ENCODE results near the gene PIK3CG. TPM values are rescaled to one million over a fixed set of nuclear protein-coding genes. Genes with fewer than 3 reads are reported as not detected.

The PIK3CG gene
- polyA plus RNA-seq, 2 of the 4 experiments (the other 2 are of a cell fraction), result not detected

DNA sequence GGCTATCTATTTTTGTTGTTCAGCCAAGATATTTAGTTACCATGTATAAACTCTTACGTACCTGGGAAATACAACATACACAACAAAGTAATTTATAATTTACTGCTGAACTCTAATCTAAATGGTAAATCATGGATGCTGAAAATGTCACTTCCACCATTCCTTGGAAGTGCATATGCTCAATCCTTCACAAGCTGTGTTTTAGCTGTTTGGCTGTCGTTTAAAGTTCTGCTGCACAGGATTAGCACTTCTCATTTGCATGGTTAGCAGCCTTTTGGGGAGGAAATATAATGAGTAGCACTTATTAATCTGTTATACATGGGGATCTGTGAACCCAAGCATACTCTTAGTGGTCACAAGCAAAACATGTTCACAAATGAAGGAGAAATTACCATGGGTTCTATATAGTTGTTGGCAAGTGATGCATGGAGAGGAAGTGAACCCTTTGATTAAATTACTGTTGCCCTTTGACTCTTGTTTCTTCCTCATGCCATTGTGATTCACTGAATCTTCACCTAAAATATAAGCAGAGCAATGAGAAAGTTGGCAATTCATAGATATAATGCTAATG lies 18.5 kb downstream of the PIK3CG start (continued):
- TF ChIP-seq RARB (CRISPR knock-in tag; IDR thresholded peaks at IDR 0.05) (no peak), KDM5A (IDR thresholded peaks at IDR 0.05) (no peak), ESRRA (IDR thresholded peaks at IDR 0.05; ENCODE audit: borderline replicate concordance, low read length) (no peak), NPAS2 (CRISPR knock-in tag; IDR thresholded peaks at IDR 0.05; ENCODE audit: borderline replicate concordance) (no peak), CBX2 (IDR thresholded peaks at IDR 0.05; ENCODE audit: borderline replicate concordance, low read depth) (no peak)

DNA sequence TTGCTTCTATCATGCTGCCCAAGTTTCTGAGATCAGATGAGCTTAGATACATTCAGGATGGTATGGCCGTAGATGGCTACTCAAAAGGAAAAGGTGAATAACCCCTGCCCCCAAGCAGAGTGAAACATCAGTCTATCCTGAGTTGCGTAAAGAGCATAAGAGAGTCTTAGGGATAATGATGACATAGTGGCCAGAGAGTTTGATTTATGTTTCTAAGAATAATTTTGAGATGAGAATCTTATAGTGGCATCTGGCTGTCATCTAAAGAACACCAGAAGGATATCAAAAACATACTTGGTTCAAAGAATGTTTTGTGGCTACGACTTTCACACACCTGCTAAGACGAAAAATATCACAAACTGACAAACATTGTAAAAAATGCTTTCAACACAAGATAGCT lies 20.6 kb downstream of the PIK3CG start:
- POLR2A ChIA-PET, result no interaction called here
- DNase-seq (ENCODE audit: low read depth in 1 of 2, low spot score in 1 of 2) (no peak), FAIRE-seq (no peak), ATAC-seq (no peak)
- Histone ChIP-seq H3K9me3 (no peaks in the 10 kb centered on the region), H3K4me3 (no peak overlapping the region), H3K4me1 (no peaks in the 10 kb centered on the region), H3K4me2 (no peak overlapping the region), H3K27ac (no peak overlapping the region)
- 26% methylated on average over 4 of the region's 4 CpGs for WGBS (ENCODE audit: missing lambda C conversion rate)
- CTCF ChIA-PET, result no interaction called here
- no peak for TF ChIP-seq RCOR1 (IDR thresholded peaks at IDR 0.05; ENCODE audit: low read depth, low read length)
- TF ChIP-seq ZC3H11A (IDR thresholded peaks at IDR 0.05), result no peak

DNA sequence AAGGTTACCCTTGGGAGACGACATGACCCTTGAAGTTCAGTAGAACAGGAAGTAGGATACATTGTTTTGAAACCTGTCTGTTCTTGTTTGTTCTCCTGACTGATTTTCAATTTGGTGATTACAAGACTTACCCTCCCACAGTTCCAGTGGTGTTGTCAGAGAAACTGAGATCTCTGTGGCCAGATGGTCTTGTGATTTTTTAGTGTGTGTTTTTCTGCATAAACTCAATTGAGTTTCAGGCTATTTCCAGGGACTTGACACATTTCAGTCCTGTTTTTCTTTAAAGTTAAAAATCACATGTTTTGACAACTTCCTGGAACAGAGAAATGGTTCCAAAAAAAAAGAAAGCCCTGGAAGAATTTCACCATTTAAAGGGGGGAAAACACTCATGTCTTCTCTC lies 22.3 kb downstream of the PIK3CG start:
- POLR2A ChIA-PET, result no interaction called here
- 7% methylated on average over 1 of the region's 1 CpG for WGBS (ENCODE audit: missing lambda C conversion rate)
- H3K4me2 ChIP-seq, result no peak overlapping the region
- no peak overlapping the region for H3K27ac ChIP-seq
- no peak for ATAC-seq
- FAIRE-seq, result no peak
- no peaks in the 10 kb centered on the region for H3K9me3 ChIP-seq
- CTCF ChIA-PET, result no interaction called here
- TF ChIP-seq FOSL2 (IDR thresholded peaks at IDR 0.05) (no peak), FOSL2 (CRISPR knock-in tag; IDR thresholded peaks at IDR 0.05) (no peak), POLR2AphosphoS2 (conservative IDR thresholded peaks at IDR 0.05; ENCODE audit: low read length) (no peak), RFX5 (IDR thresholded peaks at IDR 0.05) (no peak), KDM5A (IDR thresholded peaks at IDR 0.05) (no peak), ESRRA (IDR thresholded peaks at IDR 0.05; ENCODE audit: borderline replicate concordance, low read length) (no peak), CHD2 (IDR thresholded peaks at IDR 0.05; ENCODE audit: low read length, partially characterized antibody) (no peak), HEYL (CRISPR knock-in tag; IDR thresholded peaks at IDR 0.05) (no peak), ZSCAN20 (CRISPR knock-in tag; IDR thresholded peaks at IDR 0.05) (no peak), EHMT2 (IDR thresholded peaks at IDR 0.05; ENCODE audit: low read depth) (no peak), NR3C1 (IDR thresholded peaks at IDR 0.05) (no peak)
- TF ChIP-seq, protein P1, sequence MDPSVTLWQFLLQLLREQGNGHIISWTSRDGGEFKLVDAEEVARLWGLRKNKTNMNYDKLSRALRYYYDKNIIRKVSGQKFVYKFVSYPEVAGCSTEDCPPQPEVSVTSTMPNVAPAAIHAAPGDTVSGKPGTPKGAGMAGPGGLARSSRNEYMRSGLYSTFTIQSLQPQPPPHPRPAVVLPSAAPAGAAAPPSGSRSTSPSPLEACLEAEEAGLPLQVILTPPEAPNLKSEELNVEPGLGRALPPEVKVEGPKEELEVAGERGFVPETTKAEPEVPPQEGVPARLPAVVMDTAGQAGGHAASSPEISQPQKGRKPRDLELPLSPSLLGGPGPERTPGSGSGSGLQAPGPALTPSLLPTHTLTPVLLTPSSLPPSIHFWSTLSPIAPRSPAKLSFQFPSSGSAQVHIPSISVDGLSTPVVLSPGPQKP (IDR thresholded peaks at IDR 0.05; ENCODE audit: low read depth, low read length), result no peak
- TF ChIP-seq, protein P2, sequence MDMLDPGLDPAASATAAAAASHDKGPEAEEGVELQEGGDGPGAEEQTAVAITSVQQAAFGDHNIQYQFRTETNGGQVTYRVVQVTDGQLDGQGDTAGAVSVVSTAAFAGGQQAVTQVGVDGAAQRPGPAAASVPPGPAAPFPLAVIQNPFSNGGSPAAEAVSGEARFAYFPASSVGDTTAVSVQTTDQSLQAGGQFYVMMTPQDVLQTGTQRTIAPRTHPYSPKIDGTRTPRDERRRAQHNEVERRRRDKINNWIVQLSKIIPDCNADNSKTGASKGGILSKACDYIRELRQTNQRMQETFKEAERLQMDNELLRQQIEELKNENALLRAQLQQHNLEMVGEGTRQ (IDR thresholded peaks at IDR 0.05), result no peak
- H3K4me1 ChIP-seq, result no peaks in the 10 kb centered on the region
- no peak for DNase-seq (ENCODE audit: low read depth in 1 of 2, low spot score in 1 of 2)
- H3K4me3 ChIP-seq, result no peak overlapping the region

DNA sequence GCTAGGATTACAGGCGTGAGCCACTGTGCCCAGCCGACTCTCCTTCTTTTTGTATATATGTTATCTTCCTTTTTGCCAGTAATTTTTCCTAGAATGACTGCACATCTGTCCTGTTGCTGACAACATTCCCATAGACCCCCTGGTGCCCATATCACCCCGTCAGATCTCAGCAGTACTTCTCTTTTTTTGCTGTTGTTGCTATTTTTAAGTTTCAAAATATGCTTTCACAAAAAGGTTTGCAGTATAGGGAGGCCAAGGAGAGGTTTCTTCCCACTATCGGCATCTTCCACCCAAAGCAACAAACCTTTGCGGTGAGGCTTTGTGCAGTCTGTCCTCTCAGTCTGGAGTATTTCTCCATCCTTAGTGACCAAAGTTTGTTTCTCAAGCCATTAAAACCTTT lies 23.1 kb downstream of the PIK3CG start:
- TF ChIP-seq EP300 (IDR thresholded peaks at IDR 0.05) (no peak), MAFK (IDR thresholded peaks at IDR 0.05; ENCODE audit: partially characterized antibody) (peak; percentile 54)
- Histone ChIP-seq H3K4me2 (no peak overlapping the region), H3K27ac (no peak overlapping the region), H3K4me3 (no peak overlapping the region), H3K4me1 (no peaks in the 10 kb centered on the region), H3K9me3 (no peaks in the 10 kb centered on the region)
- no peak for DNase-seq (ENCODE audit: low read depth in 1 of 2, low spot score in 1 of 2)
- 60% methylated on average over 5 of the region's 5 CpGs for WGBS (ENCODE audit: missing lambda C conversion rate)
- no peak for ATAC-seq
- FAIRE-seq, result no peak
- POLR2A ChIA-PET, result no interaction called here
- CTCF ChIA-PET, result no interaction called here

Measured in A549 (cell line).